Kidney epithelial cell (primary cell): ENCODE data around the gene CARF. TPM values are rescaled to one million over a fixed set of nuclear protein-coding genes. Genes with fewer than 3 reads are reported as not detected.

ENCODE experiments used
- DNase-seq: peaks from one replicate; pipeline ENCODE4 v3.0.0-alpha.2; 2010; ENCODE audit warnings: low read depth
- H3K27me3 ChIP-seq: 2 replicates; pipeline ENCODE4 v1.6.0; 2011; ENCODE audit warnings: low read length; ENCODE audit not compliant: control insufficient read depth, insufficient read depth
- H3K36me3 ChIP-seq: 2 replicates; pipeline ENCODE4 v1.5.1; 2011; ENCODE audit warnings: low read length; ENCODE audit not compliant: control insufficient read depth, insufficient read depth
- H3K4me3 ChIP-seq: 2 replicates; pipeline ENCODE4 v1.5.1; 2011; ENCODE audit warnings: low read depth, mild to moderate bottlenecking, control low read depth, low read length
- CTCF ChIP-seq: IDR thresholded peaks from 2 replicates; pipeline ENCODE4 v1.5.1; 2011; ENCODE audit warnings: mild to moderate bottlenecking, moderate library complexity, low read length, control low read depth, inconsistent platforms; ENCODE audit not compliant: insufficient read depth, poor library complexity, severe bottlenecking
- total RNA-seq: library from RNA; depleted of rRNA; stranded (reverse); fragments of >200 nt; gene quantifications from 2 replicates; pipeline ENCODE4 v1.2.3, GENCODE V29; 2015

CARF gene
- total RNA-seq, 1 donor from 2014 or later = 4.4 TPM

- H3K36me3 ChIP-seq = no peaks in the 10 kb centered on the region
- no peak for DNase-seq
- TF ChIP-seq CTCF = no peak
- no peak overlapping the region for H3K4me3 ChIP-seq
- H3K27me3 ChIP-seq = no peaks in the 10 kb centered on the region
These were observed 21.9 kb downstream of the CARF start for GRCh38 chr2:202933958-202934357.

GRCh38 chr2:202934456-202934855 lies 22.4 kb downstream of the CARF start:
- H3K27me3 ChIP-seq = no peaks in the 10 kb centered on the region
- TF ChIP-seq CTCF = no peak
- no peak for DNase-seq
- no peak overlapping the region for H3K4me3 ChIP-seq
- H3K36me3 ChIP-seq = no peaks in the 10 kb centered on the region

- TF ChIP-seq CTCF = no peak
- no peak overlapping the region for H3K4me3 ChIP-seq
- H3K36me3 ChIP-seq = no peaks in the 10 kb centered on the region
- H3K27me3 ChIP-seq = no peaks in the 10 kb centered on the region
- DNase-seq = no peak
These were observed 26.9 kb downstream of the CARF start for GRCh38 chr2:202938960-202939359.

GRCh38 chr2:202941771-202942170 lies 29.7 kb downstream of the CARF start:
- H3K4me3 ChIP-seq = no peak overlapping the region
- TF ChIP-seq CTCF = no peak
- H3K36me3 ChIP-seq = no peaks in the 10 kb centered on the region
- H3K27me3 ChIP-seq = no peaks in the 10 kb centered on the region
- DNase-seq = no peak

- Histone ChIP-seq H3K4me3 (no peak overlapping the region), H3K27me3 (no peaks in the 10 kb centered on the region), H3K36me3 (no peaks in the 10 kb centered on the region)
- no peak for DNase-seq
- TF ChIP-seq CTCF = no peak
These were observed 32.3 kb downstream of the CARF start for GRCh38 chr2:202944408-202944807.

DNA sequence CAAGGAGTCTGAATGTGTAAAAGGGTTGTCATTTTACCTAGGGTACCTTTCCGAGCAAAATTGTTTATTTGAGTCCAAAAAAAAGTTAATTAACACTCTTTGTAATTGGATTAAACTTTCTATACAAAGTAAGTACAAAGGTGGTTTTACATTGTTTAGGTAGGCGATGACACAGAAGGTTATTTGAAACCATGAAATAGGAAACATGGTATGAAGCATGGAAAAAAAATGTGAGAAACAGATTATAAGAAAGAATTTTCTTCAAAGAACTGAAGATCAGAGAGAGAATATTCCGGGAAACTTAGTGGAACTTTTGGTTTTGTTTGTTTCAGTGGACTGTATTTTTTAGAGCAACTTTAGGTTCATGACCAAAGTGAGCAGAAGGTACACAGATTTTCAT lies 32.7 kb downstream of the CARF start:
- Histone ChIP-seq H3K27me3 (no peaks in the 10 kb centered on the region), H3K36me3 (no peaks in the 10 kb centered on the region), H3K4me3 (no peak overlapping the region)
- DNase-seq = no peak
- no peak for TF ChIP-seq CTCF
